Panc1 (cell line): ENCODE data around the gene ROCK2. TPM values are rescaled to one million over a fixed set of nuclear protein-coding genes. Genes with fewer than 3 reads are reported as not detected.

Experiments used
- ATAC-seq: fragments of 200-7000 bp; cut with Tn5 transposase; 2 replicates; pipeline ENCODE4 v1.9.1; 2020; ENCODE audit warnings: mild to moderate bottlenecking, moderate library complexity
- BruUV-seq: library from RNA; stranded (reverse); fragments of 400-500 nt; replicated peaks from 2 replicates; lab custom pipeline; 2021; lab: Mats Ljungman, UMichigan
- CTCF ChIA-PET: fragments of 300-600 bp; sonication (Branson Sonifier 250); formaldehyde crosslinking; loops from one replicate; lab custom pipeline; 2022; ENCODE audit warnings: antibody characterized with exemption; lab: Charles Lee
- POLR2A ChIA-PET: fragments of 300-600 bp; sonication (Branson Sonifier 250); formaldehyde crosslinking; loops from one replicate; lab custom pipeline; 2022; ENCODE audit warnings: antibody characterized with exemption; lab: Charles Lee
- DNase-seq: peaks from one replicate; pipeline ENCODE4 v3.0.0-alpha.2; 2010; ENCODE audit warnings: low read depth, low spot score
- H3K27ac ChIP-seq: 2 replicates; pipeline ENCODE4 v1.5.1; 2011; ENCODE audit warnings: mild to moderate bottlenecking, low read length, inconsistent platforms
- H3K27me3 ChIP-seq: fragments of 200-500 bp; sonication (Bioruptor generic); 2 replicates; pipeline ENCODE4 v1.6.0; 2014; ENCODE audit warnings: low read length, inconsistent platforms; ENCODE audit not compliant: control insufficient read depth, insufficient read depth
- H3K36me3 ChIP-seq: fragments of 200-500 bp; sonication (Bioruptor generic); 2 replicates; pipeline ENCODE4 v1.5.1; 2014; ENCODE audit warnings: inconsistent platforms, mild to moderate bottlenecking, low read length, moderate library complexity; ENCODE audit not compliant: control insufficient read depth, insufficient read depth
- H3K4me1 ChIP-seq: 2 replicates; pipeline ENCODE4 v1.5.1; 2011; ENCODE audit warnings: inconsistent platforms, mild to moderate bottlenecking, low read length, moderate library complexity; ENCODE audit not compliant: control insufficient read depth, insufficient read depth
- H3K4me3 ChIP-seq, 2 experiments: 2 replicates each; pipeline ENCODE4 v1.5.1; 2011 to 2012; ENCODE audit warnings: low read depth in 2 of 2, low read length in 2 of 2, mild to moderate bottlenecking in 2 of 2, inconsistent platforms in 1 of 2, moderate library complexity in 1 of 2
- H3K9me3 ChIP-seq: fragments of 200-500 bp; sonication (Bioruptor generic); 2 replicates; pipeline ENCODE4 v1.5.1; 2014; ENCODE audit warnings: low read depth, mild to moderate bottlenecking, inconsistent platforms, low read length, moderate library complexity; ENCODE audit not compliant: control insufficient read depth, insufficient read depth
- CTCF ChIP-seq: fragments of 450-650 bp; IDR thresholded peaks from 2 replicates; pipeline ENCODE4 v1.5.1; 2017; ENCODE audit warnings: mild to moderate bottlenecking
- POLR2AphosphoS5 ChIP-seq: IDR thresholded peaks from 2 replicates; pipeline ENCODE4 v1.6.1; 2012; ENCODE audit warnings: mild to moderate bottlenecking, low read depth, low read length, moderate library complexity
- REST ChIP-seq, 2 experiments: IDR thresholded peaks; 2 replicates each; pipeline ENCODE4 v1.6.1; 2011 to 2012; ENCODE audit warnings: low read depth in 2 of 2, control low read depth in 1 of 2, low read length in 1 of 2, mild to moderate bottlenecking in 1 of 2, moderate library complexity in 1 of 2; ENCODE audit not compliant: insufficient read depth in 1 of 2
- SIN3A ChIP-seq: IDR thresholded peaks from 2 replicates; pipeline ENCODE4 v1.6.1; 2012; ENCODE audit warnings: low read depth, mild to moderate bottlenecking, low read length, moderate library complexity, borderline replicate concordance; ENCODE audit not compliant: insufficient read depth
- TCF7L2 ChIP-seq: IDR thresholded peaks from 2 replicates; pipeline ENCODE4 v1.6.1; 2011; ENCODE audit warnings: mild to moderate bottlenecking, low read depth, low read length, inconsistent platforms
- in situ Hi-C: cut with HindIII; loops from 2 replicates; pipeline ENCODE4 v1.10.0; 2016; ENCODE audit warnings: low sequenced_read_pairs, low pct_unique_long_range_greater_than_20kb
- intact Hi-C: fragments of 100-400 bp; cut with micrococcal nuclease; formaldehyde crosslinking; loops from one replicate; pipeline ENCODE4 v1.10.0; 2022; ENCODE audit not compliant: unreplicated experiment
- total RNA-seq: library from RNA; stranded (reverse); gene quantifications from one replicate; pipeline ENCODE4 v1.2.1, GENCODE V29; 2021; ENCODE audit not compliant: unreplicated experiment

The ROCK2 gene
- total RNA-seq, 1 experiment from 2014 or later, result 47.9 TPM

- DNase-seq, result no peak
- POLR2A ChIA-PET, result no interaction called here
These were observed 47.5 kb upstream of the ROCK2 start for GRCh38 chr2:11391942-11392266.

GRCh38 chr2:11390399-11390658 lies 45.9 kb upstream of the ROCK2 start:
- CTCF ChIA-PET, result no interaction called here
- POLR2A ChIA-PET, result no interaction called here
- no peak overlapping the region for H3K27ac ChIP-seq
- no peak for TF ChIP-seq REST (IDR thresholded peaks at IDR 0.05; ENCODE audit: insufficient read depth in 1 of 2, low read depth in 2 of 2, low read length in 1 of 2)
- TF ChIP-seq TCF7L2, result no peak
- no peak for TF ChIP-seq SIN3A
- no peak for TF ChIP-seq POLR2AphosphoS5
- no peak for TF ChIP-seq CTCF
- intact Hi-C loops, result no loop called here
- DNase-seq (no peak), ATAC-seq (no peak)
- H3K36me3 ChIP-seq, result no peaks in the 10 kb centered on the region
- H3K9me3 ChIP-seq, result no peaks in the 10 kb centered on the region
- in situ Hi-C loops, result no loop called here
- BruUV-seq, result no TSS peak
- peaks cover 26% of the 10 kb centered on the region for H3K4me1 ChIP-seq
- no peaks in the 10 kb centered on the region for H3K27me3 ChIP-seq
- no peak overlapping the region for H3K4me3 ChIP-seq

More at GRCh38 chr2:11391942-11392266, 47.5 kb upstream of the ROCK2 start:
- peaks cover 23% of the 10 kb centered on the region for H3K4me1 ChIP-seq
- no TSS peak for BruUV-seq
- no peak overlapping the region for H3K4me3 ChIP-seq
- ATAC-seq, result peak; percentile 23; the same call in 1 of the 2 replicates
- in situ Hi-C loops, result no loop called here
- H3K27ac ChIP-seq, result peak overlapping the region; percentile 53; the same call in 1 of the 2 replicates
- H3K36me3 ChIP-seq, result no peaks in the 10 kb centered on the region
- intact Hi-C loops, result no loop called here
- H3K9me3 ChIP-seq, result no peaks in the 10 kb centered on the region
- no peaks in the 10 kb centered on the region for H3K27me3 ChIP-seq
- CTCF ChIA-PET, result no interaction called here
- TF ChIP-seq REST (IDR thresholded peaks at IDR 0.05; ENCODE audit: insufficient read depth in 1 of 2, low read depth in 2 of 2, low read length in 1 of 2) (no peak), POLR2AphosphoS5 (no peak), TCF7L2 (no peak), CTCF (no peak), SIN3A (no peak)
